GM21723 (cell line): ENCODE results near the gene CNNM4.

Experiments
- ATAC-seq: cut with Tn5 transposase; IDR thresholded peaks from one replicate; pipeline ENCODE4 v1.9.1; 2021; ENCODE audit warnings: mild to moderate bottlenecking, moderate library complexity; ENCODE audit not compliant: unreplicated experiment

Gene CNNM4

GRCh38 chr2:96856776-96857666 is 96.3 kb downstream of the CNNM4 start:
- peak; percentile 36 for ATAC-seq

GRCh38 chr2:96857667-96858372 is 97.1 kb downstream of the CNNM4 start, which contains the start of gene ANKRD39:
ANKRD39 (minus strand) TSS chr2:96858016; CDS start chr2:96857987, 29 bp downstream.
- ATAC-seq, result peak; percentile 93

- no peak for ATAC-seq
Measured at GRCh38 chr2:96859099-96859649, 98.5 kb downstream of the CNNM4 start.

- ATAC-seq, result no peak
Measured at GRCh38 chr2:96859681-96860064, 99.0 kb downstream of the CNNM4 start.

GRCh38 chr2:96860065-96861029 is 99.6 kb downstream of the CNNM4 start:
- ATAC-seq, result no peak

- no peak for ATAC-seq
Measured at GRCh38 chr2:96861074-96861473, 100.4 kb downstream of the CNNM4 start.
